Heart left ventricle (tissue), 16 donors: ENCODE results near the gene MAN2A1. TPM values are rescaled to one million over a fixed set of nuclear protein-coding genes. Genes with fewer than 3 reads are reported as not detected.

Source experiments
- ATAC-seq, 4 donors: fragments of 200-7000 bp; cut with Tn5 transposase; one replicate each; pipeline ENCODE4 v1.9.1; 2020 to 2022; ENCODE audit warnings: moderate library complexity in 4 of 4, mild to moderate bottlenecking in 3 of 4, moderate number of reproducible peaks in 1 of 4
- DNase-seq, 5 donors: peaks; one replicate each; pipeline ENCODE4 v3.0.0-alpha.2; 2020
- H3K27ac ChIP-seq, 12 donors: fragments of 200-600 bp; sonication (generic) in 4 of 12; one replicate each; pipeline versions ENCODE4 v1.5.0 to v1.8.0; 2016 to 2022; ENCODE audit warnings: mild to moderate bottlenecking in 2 of 12
- H3K27me3 ChIP-seq, 9 donors: fragments of 200-600 bp; sonication (generic) in 2 of 9; one replicate each; pipeline versions ENCODE4 v1.5.1 to v1.8.0; 2016 to 2022; ENCODE audit warnings: mild to moderate bottlenecking in 3 of 9
- H3K36me3 ChIP-seq, 9 donors: fragments of 200-600 bp; sonication (generic) in 2 of 9; one replicate each; pipeline versions ENCODE4 v1.5.0 to v1.8.0; 2018 to 2022; ENCODE audit warnings: mild to moderate bottlenecking in 2 of 9
- H3K4me1 ChIP-seq, 12 donors: fragments of 200-600 bp; sonication (generic) in 4 of 12; one replicate each; pipeline versions ENCODE4 v1.5.0 to v1.8.0; 2016 to 2022; ENCODE audit warnings: mild to moderate bottlenecking in 3 of 12
- H3K4me3 ChIP-seq, 12 donors: fragments of 200-600 bp; sonication (generic) in 4 of 12; one replicate each; pipeline versions ENCODE4 v1.5.0 to v1.8.0; 2017 to 2022; ENCODE audit warnings: mild to moderate bottlenecking in 9 of 12, moderate library complexity in 4 of 12
- H3K9me3 ChIP-seq, 12 donors: fragments of 200-600 bp; sonication (generic) in 4 of 12; one replicate each; pipeline versions ENCODE4 v1.5.0 to v1.8.0; 2016 to 2022; ENCODE audit warnings: mild to moderate bottlenecking in 1 of 12
- POLR2A ChIP-seq, 2 donors: fragments of 450-650 bp; IDR thresholded peaks; one replicate each; pipeline ENCODE4 v1.6.1; 2017; ENCODE audit warnings: antibody characterized with exemption in 2 of 2, mild to moderate bottlenecking in 2 of 2, moderate library complexity in 2 of 2
- WGBS, 4 donors: extraction: QIAGEN DNeasy Blood & Tissue Kit in 2 of 4; methylation state at CpG; one replicate each; pipeline versions ENCODE4 v1.1.5 to v1.1.7; 2013 to 2018; 5-methylcytosine and 5-hydroxymethylcytosine counted together
- intact Hi-C, 10 donors: fragments of 100-400 bp; cut with DNase I; formaldehyde crosslinking; loops; one replicate each; pipeline versions ENCODE4 v1.11.1 to v1.14.2; 2022
- polyA plus RNA-seq, 2 donors: library from polyadenylated mRNA; stranded (reverse); fragments of 200-250 nt; gene quantifications; one replicate each; pipeline ENCODE4 v1.2.3, GENCODE V29; 2013
- total RNA-seq, 9 donors: library from RNA; depleted of rRNA in 2 of 9; stranded (reverse); fragments of >200 nt in 2 of 9; fragmentation: NEBNext Ultra II Directional in 3 of 9; extraction: Animal tissue kit (Norgen Biotek cat#: 25700) in 3 of 9; gene quantifications; one replicate each; pipeline versions ENCODE4 v1.1.0 to v1.2.4, GENCODE V29; 2016 to 2023
- TF ChIP-seq, protein P1 (sequence below), 12 donors: fragments of 200-600 bp; sonication (generic) in 4 of 12; IDR thresholded peaks; one replicate each; pipeline versions ENCODE4 v1.5.0 to v1.8.0; 2018 to 2022; ENCODE audit warnings: antibody characterized with exemption in 12 of 12, mild to moderate bottlenecking in 5 of 12
- donor health status: ischemic (EF 13 %, LVEDD 7.1; RV severe dilation, severe dysfunction).
- donor health status: healthy with polysubstance abuse.
- donor health status: DM: no; HTN: yes; CAD: no.
- donor health status: DM: no; HTN: no; CAD: no.
- donor health status: ischemic (EF 25% LVEDD 6.9; RV normal size, moderate dysfunction).
- donor health status: ischemic (EF 25% LVEDD 5.7; RV mildly dilated, moderate dysfunction).
- donor health status: healthy.
- donor health status: DM: yes; HTN: yes; CAD: no.
- donor health status: ischemic (EF 35%, LVEDD 5.7; RV mildly dilated, moderate dysfunction).
- donor health status: nonischemic (EF 11% LVEDD 7.7; RV severe dilation, severe dysfunction).
- donor health status: DM: yes; HTN: yes; CAD: no.
- donor health status: PGD.
- donor health status: ischemic (EF 29% LVEDD 5.4; RV normal size, mild dysfunction).
- donor health status: nonischemic (EF 23%, LVEDD 6.1; RV moderate dilation, normal function).

MAN2A1 gene
- total and polyA plus RNA-seq, 11 donors = 2.0 to 22.9 (median 7.8) TPM

DNA sequence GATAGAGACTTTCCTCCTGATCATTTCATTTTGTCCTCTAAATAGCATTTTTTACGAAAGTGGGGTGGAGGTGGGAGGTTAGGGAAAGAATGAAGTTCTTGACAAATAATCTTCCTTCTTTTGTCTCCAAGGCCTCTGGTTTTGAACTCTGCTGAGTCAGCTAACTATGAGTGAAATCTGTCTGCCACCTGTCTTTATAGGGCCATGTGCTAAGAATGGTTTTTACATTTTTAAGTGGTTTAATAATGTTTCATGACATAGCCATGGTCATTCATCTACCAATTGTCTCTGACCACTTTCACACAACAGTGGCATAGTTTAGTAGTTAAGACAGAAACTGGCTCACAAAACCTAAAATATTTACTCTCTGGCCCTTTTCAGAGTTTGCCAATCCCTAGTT is 7.6 kb downstream of the MAN2A1 start:
- 67 to 78% (median 76%) methylated on average over 1 of the region's 1 CpG for WGBS, 4 donors
- Histone ChIP-seq H3K36me3 (no peaks in the 10 kb centered on the region), H3K4me3 (no peak overlapping the region), H3K27ac (no peak overlapping the region), H3K4me1 (peaks cover 0 to 77% (median 17%) of the 10 kb centered on the region in 12 donors), H3K9me3 (no peaks in the 10 kb centered on the region), H3K27me3 (no peaks in the 10 kb centered on the region)
- no peak for DNase-seq
- ATAC-seq = no peak
- intact Hi-C loops = loop anchor here in 2 of 10 donors (10.0 kb wide), 2 partner anchors 47 to 407 kb away; no protein-coding TSS in a partner anchor
- TF ChIP-seq POLR2A (IDR thresholded peaks at IDR 0.05) = no peak
- TF ChIP-seq, protein P1, sequence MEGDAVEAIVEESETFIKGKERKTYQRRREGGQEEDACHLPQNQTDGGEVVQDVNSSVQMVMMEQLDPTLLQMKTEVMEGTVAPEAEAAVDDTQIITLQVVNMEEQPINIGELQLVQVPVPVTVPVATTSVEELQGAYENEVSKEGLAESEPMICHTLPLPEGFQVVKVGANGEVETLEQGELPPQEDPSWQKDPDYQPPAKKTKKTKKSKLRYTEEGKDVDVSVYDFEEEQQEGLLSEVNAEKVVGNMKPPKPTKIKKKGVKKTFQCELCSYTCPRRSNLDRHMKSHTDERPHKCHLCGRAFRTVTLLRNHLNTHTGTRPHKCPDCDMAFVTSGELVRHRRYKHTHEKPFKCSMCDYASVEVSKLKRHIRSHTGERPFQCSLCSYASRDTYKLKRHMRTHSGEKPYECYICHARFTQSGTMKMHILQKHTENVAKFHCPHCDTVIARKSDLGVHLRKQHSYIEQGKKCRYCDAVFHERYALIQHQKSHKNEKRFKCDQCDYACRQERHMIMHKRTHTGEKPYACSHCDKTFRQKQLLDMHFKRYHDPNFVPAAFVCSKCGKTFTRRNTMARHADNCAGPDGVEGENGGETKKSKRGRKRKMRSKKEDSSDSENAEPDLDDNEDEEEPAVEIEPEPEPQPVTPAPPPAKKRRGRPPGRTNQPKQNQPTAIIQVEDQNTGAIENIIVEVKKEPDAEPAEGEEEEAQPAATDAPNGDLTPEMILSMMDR (IDR thresholded peaks at IDR 0.05) = no peak

DNA sequence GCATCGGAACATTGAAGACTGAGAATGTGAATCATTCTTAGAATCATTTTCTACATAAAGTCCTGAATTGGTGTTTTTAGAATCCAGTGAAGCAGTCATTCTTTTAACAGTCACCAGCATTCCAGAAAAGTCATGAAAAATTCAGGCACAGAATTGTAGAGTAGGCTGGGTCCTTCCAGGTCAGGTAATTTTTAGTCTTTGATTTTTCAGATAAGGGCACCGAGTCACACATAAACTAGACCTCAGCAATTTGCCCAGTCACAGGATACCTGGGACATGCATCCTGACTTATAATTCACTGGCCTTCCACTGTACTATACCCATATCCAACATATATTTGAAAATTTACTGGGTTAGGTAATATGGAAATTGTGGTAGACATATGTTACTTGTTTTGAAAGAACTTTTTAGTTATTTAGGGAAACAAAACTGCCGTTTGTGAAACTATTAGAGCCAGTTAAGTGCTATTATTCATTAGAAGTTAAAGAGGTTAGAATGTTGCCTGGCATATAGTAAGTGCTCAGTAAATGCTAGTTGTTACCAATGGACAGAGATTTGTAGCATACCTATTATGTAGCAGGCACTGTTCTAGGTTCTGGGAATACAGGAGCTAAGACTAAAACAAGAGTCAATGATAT is 10.9 kb downstream of the MAN2A1 start:
- Histone ChIP-seq H3K4me1 (peaks cover 0 to 77% (median 17%) of the 10 kb centered on the region in 12 donors), H3K4me3 (no peak overlapping the region), H3K27ac (no peak overlapping the region), H3K27me3 (no peaks in the 10 kb centered on the region), H3K9me3 (no peaks in the 10 kb centered on the region), H3K36me3 (no peaks in the 10 kb centered on the region)
- intact Hi-C loops = no loop called here
- no peak for TF ChIP-seq POLR2A (IDR thresholded peaks at IDR 0.05)
- TF ChIP-seq, protein P1 (IDR thresholded peaks at IDR 0.05) = no peak
- ATAC-seq (no peak), DNase-seq (no peak)
- WGBS, 4 donors = 91 to 96% (median 91%) methylated on average over 3 of the region's 3 CpGs

- H3K27me3 ChIP-seq = no peaks in the 10 kb centered on the region
- no peak overlapping the region for H3K4me3 ChIP-seq
- WGBS, 4 donors = 96 to 99% (median 98%) methylated on average over 2 of the region's 2 CpGs
- intact Hi-C loops = no loop called here
- no peaks in the 10 kb centered on the region for H3K36me3 ChIP-seq
- H3K4me1 ChIP-seq = peaks cover 0 to 77% (median 14%) of the 10 kb centered on the region in 12 donors
- H3K9me3 ChIP-seq = no peaks in the 10 kb centered on the region
- H3K27ac ChIP-seq = no peak overlapping the region
- DNase-seq (no peak), ATAC-seq (no peak)
- no peak for TF ChIP-seq POLR2A (IDR thresholded peaks at IDR 0.05)
- TF ChIP-seq, protein P1 (IDR thresholded peaks at IDR 0.05) = no peak
These were observed 11.5 kb downstream of the MAN2A1 start for GRCh38 chr5:109701252-109701651.

- TF ChIP-seq POLR2A (IDR thresholded peaks at IDR 0.05) = no peak
- TF ChIP-seq, protein P1 (IDR thresholded peaks at IDR 0.05) = no peak
- ATAC-seq (peak in 2 of 4 donors; percentile 59 to 72), DNase-seq (no peak)
- Histone ChIP-seq H3K9me3 (no peaks in the 10 kb centered on the region), H3K4me1 (peaks cover 0 to 72% (median 13%) of the 10 kb centered on the region in 12 donors), H3K27ac (no peak overlapping the region), H3K36me3 (no peaks in the 10 kb centered on the region), H3K4me3 (no peak overlapping the region), H3K27me3 (no peaks in the 10 kb centered on the region)
- intact Hi-C loops = no loop called here
- 46 to 76% (median 68%) methylated on average over 2 of the region's 2 CpGs for WGBS, 4 donors
These were observed 12.1 kb downstream of the MAN2A1 start for GRCh38 chr5:109701792-109702191.
